NCI-H748 (cell line): ENCODE measurements around the gene SNX11.
A peak's percentile ranks its signal among the peaks of the same experiment; 100 is the strongest.
"Not testable (repeated sequence)": the region's sequence is repeated elsewhere in the genome, so short reads cannot be mapped to it uniquely, and the experiment has no call there.

ENCODE experiments used
- DNase-seq: peaks from one replicate; lab custom pipeline; 2025; ENCODE audit not compliant: unreplicated experiment; lab: John Stamatoyannopoulos, UW

Gene SNX11, protein sequence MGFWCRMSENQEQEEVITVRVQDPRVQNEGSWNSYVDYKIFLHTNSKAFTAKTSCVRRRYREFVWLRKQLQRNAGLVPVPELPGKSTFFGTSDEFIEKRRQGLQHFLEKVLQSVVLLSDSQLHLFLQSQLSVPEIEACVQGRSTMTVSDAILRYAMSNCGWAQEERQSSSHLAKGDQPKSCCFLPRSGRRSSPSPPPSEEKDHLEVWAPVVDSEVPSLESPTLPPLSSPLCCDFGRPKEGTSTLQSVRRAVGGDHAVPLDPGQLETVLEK

DNA sequence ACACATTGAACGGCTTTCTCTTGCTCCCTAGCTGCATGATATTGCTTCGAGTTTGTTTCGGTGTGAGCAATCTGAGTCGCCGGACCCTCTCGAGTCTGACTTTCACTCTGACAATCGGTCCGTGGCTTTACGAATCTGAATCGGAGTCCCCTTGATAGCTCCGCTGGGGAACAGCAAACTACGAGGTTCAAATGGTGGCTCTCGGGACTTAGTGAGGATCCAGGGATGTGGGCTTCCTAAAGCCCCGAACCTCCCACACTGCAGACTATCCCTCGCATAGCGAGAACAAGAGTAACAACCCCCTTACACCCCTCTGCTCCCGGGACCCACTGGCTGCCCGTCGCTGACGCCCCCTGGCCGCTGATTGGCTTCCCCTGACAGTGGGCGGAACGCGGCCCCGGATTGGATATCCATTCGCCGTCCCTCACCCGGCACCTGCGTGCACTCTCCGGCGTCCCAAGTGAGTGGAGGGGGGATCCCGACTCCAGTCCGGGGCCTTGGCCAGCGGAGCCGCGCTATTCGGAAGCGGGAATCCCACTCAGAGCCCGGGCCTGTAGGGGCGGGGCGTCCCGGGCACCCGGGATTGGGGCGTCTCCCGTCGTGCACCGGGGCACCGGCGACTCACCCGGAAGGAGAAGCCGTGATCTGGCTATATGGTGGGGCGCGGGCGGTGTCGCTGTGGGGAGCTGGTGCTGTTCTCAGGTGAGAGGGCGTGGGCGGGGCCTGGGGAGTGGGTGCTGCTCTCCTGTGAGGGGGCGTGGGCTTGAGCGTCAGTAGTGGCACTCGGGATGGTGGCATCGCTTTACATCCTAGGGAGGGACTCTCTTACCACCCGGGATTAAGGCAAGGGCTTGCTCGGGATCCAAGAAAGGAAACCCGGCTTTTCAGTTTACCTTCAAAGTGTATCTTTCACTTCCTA is at the start of gene SNX11:
Gene SNX11 (plus strand): TSS at position 630 of the 919 bp plus-strand sequence. CDS start 4,278 bp downstream, outside the sequence.
- DNase-seq, result peak; percentile 97

DNA sequence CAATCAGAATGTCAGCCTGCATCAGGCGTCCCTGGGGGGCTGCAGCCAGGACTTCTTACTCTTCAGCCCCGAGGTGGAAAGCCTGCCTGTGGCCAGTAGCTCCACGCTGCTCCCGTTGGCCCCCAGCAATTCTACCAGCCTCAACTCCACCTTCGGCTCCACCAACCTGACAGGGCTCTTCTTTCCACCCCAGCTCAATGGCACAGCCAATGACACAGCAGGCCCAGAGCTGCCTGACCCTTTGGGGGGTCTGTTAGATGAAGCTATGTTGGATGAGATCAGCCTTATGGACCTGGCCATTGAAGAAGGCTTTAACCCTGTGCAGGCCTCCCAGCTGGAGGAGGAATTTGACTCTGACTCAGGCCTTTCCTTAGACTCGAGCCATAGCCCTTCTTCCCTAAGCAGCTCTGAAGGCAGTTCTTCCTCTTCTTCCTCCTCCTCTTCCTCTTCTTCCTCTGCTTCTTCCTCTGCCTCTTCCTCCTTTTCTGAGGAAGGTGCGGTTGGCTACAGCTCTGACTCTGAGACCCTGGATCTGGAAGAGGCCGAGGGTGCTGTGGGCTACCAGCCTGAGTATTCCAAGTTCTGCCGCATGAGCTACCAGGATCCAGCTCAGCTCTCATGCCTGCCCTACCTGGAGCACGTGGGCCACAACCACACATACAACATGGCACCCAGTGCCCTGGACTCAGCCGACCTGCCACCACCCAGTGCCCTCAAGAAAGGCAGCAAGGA is 49.0 kb upstream of the SNX11 start:
- DNase-seq, result no peak

- no peak for DNase-seq
These were observed 48.4 kb upstream of the SNX11 start for GRCh38 chr17:48059125-48059668.

DNA sequence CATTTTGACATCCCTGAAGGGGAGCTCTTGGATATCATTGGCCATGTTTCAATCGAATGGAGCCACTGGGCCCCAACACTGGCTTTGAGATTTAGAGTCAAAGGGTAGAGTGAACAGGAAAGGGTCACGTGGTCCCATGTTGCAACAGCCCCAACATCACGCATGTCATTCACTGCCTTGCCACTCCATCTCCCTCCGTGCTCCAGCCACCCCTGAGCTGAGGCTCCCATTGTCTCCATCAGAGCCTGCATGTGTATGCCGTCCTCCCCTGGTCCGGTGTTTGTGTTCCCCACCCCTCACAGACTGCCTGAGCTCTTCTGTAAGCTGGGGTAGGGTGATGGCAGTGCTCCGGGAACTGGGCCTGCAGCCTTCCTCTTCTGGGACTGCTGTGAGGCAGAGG is 47.3 kb upstream of the SNX11 start:
- DNase-seq, result no peak

DNA sequence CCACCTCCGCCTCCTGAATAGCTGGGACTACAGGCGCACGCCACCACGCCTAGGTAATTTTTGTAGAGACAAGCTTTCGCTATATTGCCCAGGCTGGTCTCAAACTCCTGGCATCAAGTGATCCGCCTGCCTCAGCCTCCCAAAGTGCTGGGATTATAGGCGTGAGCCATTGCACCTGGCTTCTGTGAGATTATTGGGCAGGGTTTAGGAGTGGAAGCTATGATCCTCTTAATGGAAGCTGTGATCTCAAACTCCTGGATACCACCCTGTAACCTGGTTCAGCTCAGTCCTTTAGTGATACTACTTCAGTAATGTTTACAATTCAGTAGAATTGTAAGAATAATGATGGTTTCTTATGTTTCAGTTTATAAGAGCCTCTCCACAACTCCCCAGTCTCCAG is 45.3 kb upstream of the SNX11 start:
- no peak for DNase-seq

DNA sequence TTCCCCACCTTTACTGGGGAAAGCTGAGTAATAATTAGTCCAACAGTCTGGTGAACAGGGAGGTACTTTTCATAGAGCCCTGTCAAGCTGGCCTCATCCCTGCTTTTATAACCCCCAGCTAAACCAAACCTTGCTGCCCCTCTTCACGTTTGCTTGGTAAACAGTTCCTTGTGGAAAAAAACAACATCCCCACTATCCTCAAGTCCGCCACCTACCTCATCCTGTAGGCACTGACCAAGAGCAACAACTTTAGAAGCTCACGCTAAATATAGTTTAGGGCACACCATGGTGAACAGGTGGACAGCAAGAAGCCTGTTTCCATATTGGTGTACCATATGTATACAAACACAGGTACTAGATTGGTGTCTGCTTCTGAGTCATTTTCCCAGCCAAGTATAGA is 42.9 kb upstream of the SNX11 start:
- DNase-seq, result no peak

GRCh38 chr17:48066192-48066591 is 41.4 kb upstream of the SNX11 start:
- no peak for DNase-seq

- no peak for DNase-seq
These were observed 40.9 kb upstream of the SNX11 start for GRCh38 chr17:48066656-48067055.

GRCh38 chr17:48067245-48067644 is 40.3 kb upstream of the SNX11 start:
- DNase-seq, result no peak

DNA sequence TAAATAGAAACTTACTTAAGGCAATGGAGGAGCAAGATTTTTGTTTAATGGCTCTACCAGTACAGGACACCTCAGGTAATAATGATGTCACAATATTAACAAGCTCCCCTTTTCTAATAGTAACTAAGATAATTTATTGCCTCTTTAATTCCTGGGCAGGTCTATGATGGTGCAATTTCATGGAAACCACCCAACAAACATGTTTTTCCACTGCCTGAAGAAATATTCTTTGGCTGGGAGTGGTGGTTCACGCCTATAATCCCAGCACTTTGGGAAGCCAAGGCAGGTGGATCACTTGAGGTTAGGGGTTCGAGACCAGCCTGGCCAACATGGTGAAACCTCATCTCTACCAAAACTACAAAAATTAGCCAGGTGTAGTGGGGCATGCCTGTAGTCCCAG is 39.8 kb upstream of the SNX11 start:
- not testable (repeated sequence) for DNase-seq

GRCh38 chr17:48068491-48068961 is 39.0 kb upstream of the SNX11 start:
- DNase-seq, result no peak

DNA sequence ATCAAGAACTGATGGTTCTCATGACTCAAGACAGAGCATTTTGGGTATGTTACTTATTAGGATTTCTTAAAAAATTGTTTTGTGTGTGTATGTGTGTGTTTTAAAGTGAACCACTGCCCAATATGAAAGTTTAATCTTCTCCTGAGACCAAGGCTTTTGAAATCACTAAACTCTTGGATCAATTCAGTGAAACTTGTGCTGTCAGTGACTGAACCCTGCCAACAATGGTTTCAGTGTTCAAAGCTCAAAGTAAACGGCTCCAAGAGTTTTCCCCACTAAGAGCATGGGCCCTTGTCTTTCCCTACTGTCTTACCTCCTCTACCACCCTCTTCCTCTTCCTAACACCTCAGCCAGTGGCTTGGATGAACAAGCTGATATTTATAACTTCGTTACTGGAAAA is 37.4 kb upstream of the SNX11 start:
- no peak for DNase-seq

- DNase-seq, result no peak
These were observed 35.9 kb upstream of the SNX11 start for GRCh38 chr17:48071654-48072053.

DNA sequence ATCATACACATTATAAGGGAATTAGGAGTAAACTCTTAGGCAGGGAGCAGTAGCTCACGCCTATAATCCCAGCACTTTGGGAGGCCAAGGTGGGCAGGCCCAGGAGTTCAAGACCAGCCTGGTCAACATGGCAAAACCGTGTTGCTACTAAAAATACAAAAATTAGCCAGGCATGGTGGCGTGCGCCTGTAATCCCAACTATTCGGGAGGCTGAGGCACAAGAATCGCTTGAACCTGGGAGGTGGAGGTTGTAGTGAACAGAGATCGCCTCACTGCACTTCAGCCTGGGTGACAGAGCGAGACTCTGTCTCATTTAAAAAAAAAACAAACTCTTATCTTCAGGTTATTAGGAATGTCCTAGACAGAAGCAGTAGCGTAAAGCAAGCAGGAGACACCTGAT is 34.8 kb upstream of the SNX11 start:
- not testable (repeated sequence) for DNase-seq

- not testable (repeated sequence) for DNase-seq
These were observed 33.9 kb upstream of the SNX11 start for GRCh38 chr17:48073566-48074094.

DNA sequence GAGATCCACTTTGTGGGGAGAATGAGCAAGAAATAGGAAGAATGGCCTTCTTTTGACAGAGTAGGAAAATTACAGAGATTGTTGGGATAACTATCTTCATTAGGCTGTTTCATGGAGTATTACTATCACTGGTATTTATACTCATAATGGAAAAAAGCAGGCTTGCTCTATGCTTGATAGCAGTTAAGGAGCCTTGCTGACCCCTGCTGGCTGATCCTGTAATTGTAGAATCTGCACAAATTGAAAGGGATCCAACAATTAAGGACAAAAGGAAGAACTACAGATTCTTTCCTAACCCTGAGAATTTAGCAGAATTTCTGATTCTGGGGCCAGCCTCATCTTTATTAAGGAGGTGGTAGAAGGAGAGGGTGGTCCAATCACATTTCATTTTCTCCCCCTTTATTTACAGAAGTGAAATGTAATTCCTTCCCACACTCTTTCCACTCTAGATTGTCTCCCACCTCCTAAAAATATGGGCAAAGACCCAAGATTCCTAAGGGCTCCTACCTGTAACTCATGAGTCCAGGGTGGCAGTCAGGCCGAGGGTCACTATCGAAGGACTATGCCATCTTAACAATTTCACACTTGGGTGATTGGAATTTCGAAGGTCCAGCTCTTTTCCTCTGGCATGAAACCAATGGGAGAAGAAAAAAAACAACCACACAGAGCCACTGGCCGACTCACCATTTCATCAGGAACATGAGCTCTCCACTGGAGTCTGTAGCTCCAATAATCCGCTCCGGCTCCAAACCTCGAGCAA is 33.1 kb upstream of the SNX11 start:
- DNase-seq, result peak; percentile 74

DNA sequence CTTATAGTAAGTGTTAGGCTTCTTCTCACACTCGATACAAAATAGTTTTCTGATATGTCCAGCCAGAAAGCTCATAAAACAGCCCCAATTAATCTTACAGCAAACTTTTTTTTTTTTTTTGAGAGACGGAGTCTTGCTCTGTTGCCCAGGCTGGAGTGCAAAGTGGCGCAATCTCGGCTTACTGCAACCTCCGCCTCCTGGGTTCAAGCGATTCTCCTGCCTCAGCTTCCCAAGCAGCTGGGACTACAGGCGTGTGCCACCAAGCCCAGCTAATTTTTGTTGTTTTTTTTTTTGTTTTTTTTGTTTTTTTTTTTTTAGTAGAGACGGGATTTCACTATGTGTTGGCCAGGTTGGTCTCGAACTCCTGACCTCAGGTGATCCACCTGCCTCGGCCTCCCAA is 30.4 kb upstream of the SNX11 start:
- not testable (repeated sequence) for DNase-seq

DNA sequence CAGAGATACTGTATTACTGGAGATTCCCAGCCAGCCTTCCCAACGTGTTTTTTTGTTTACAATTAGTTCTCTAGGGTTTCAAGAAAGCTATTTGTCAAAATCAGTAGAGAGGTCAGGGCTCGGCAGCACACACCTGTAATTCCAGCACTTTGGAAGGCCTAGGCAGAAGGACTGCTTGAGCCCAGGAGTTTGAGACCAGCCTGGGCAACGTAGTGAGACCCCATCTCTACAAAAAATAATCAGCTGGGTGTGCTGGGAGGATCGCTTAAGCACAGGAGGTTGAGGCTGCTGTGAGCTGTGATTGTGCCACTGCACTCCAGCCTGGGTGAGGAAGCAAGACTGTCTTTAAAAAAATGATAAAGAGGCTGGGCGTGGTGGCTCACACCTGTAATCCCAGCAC is 25.7 kb upstream of the SNX11 start:
- no peak for DNase-seq

DNA sequence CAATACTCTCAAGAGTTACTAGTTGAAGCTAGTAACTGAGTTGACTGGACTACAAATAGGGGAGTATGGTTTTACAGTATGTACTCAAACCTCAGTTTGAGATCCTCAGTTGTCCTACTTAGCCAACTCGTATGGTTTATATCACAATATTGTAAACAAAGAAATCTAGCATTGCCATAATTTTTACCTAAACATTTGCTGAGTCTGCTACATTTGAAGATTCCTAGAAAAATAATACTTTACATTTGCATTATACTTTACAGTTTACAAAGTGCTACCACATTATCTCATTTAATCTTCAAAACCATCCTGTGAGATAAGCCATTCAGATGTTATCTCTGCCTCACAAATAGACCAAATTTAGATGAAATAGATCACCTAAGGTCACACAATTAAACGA is 22.6 kb upstream of the SNX11 start:
- no peak for DNase-seq

- DNase-seq, result no peak
These were observed 14.1 kb upstream of the SNX11 start for GRCh38 chr17:48093341-48094045.
